Esophagus squamous epithelium (tissue), 5 donors: ENCODE data around the gene ATP5PD. TPM values are rescaled to one million over a fixed set of nuclear protein-coding genes. Genes with fewer than 3 reads are reported as not detected.
"Not testable (repeated sequence)": the region's sequence is repeated elsewhere in the genome, so short reads cannot be mapped to it uniquely, and the experiment has no call there.

Experiments
- DNase-seq: peaks from one replicate; lab custom pipeline; 2025; lab: John Stamatoyannopoulos, UW
- H3K27ac ChIP-seq, 4 donors: fragments of 200-600 bp; sonication (generic); one replicate each; pipeline ENCODE4 v1.5.1; 2016 to 2019; ENCODE audit warnings: mild to moderate bottlenecking in 1 of 4
- H3K27me3 ChIP-seq, 4 donors: fragments of 200-600 bp; sonication (generic); 1 replicate in 3 of 4; 2 replicates in 1 of 4; pipeline versions ENCODE4 v1.5.1 to v1.6.0; 2017 to 2021; ENCODE audit warnings: antibody characterized with exemption in 1 of 4
- H3K36me3 ChIP-seq, 3 donors: fragments of 200-600 bp; sonication (generic); one replicate each; pipeline ENCODE4 v1.5.1; 2016 to 2019
- H3K4me1 ChIP-seq, 3 donors: fragments of 200-600 bp; sonication (generic); one replicate each; pipeline ENCODE4 v1.5.1; 2017 to 2019
- H3K4me3 ChIP-seq, 4 donors: fragments of 200-600 bp; sonication (generic); 1 replicate in 3 of 4; 2 replicates in 1 of 4; pipeline ENCODE4 v1.5.1; 2016 to 2019; ENCODE audit warnings: mild to moderate bottlenecking in 2 of 4, moderate library complexity in 1 of 4
- H3K9me3 ChIP-seq, 3 donors: fragments of 200-600 bp; sonication (generic); one replicate each; pipeline ENCODE4 v1.5.1; 2016 to 2019
- POLR2A ChIP-seq, 4 donors: fragments of 450-650 bp; IDR thresholded peaks; one replicate each; pipeline ENCODE4 v1.6.1; 2017; ENCODE audit warnings: antibody characterized with exemption in 4 of 4, mild to moderate bottlenecking in 4 of 4, moderate library complexity in 3 of 4
- WGBS, 2 donors: methylation state at CpG; one replicate each; pipeline ENCODE4 v1.1.5; 2018; 5-methylcytosine and 5-hydroxymethylcytosine counted together
- intact Hi-C: fragments of 100-400 bp; cut with DNase I; formaldehyde crosslinking; loops from one replicate; pipeline ENCODE4 v1.15.0; 2022
- total RNA-seq, 4 donors: library from RNA; depleted of rRNA; stranded (reverse); fragments of >200 nt; gene quantifications; one replicate each; pipeline ENCODE4 v1.1.0, GENCODE V29; 2016
- TF ChIP-seq, protein P1 (sequence below), 6 experiments: fragments of 450-650 bp in 4 of 6; fragments of 200-600 bp in 2 of 6; sonication (generic) in 2 of 6; IDR thresholded peaks; one replicate each; pipeline ENCODE4 v1.5.1; 2016 to 2019; ENCODE audit warnings: antibody characterized with exemption in 6 of 6, mild to moderate bottlenecking in 4 of 6, moderate library complexity in 4 of 6
- donor health status: DM: yes; HTN: yes; CAD: no.

ATP5PD gene
- total RNA-seq, 4 donors from 2014 or later: 252 to 300 (median 277) TPM

DNA sequence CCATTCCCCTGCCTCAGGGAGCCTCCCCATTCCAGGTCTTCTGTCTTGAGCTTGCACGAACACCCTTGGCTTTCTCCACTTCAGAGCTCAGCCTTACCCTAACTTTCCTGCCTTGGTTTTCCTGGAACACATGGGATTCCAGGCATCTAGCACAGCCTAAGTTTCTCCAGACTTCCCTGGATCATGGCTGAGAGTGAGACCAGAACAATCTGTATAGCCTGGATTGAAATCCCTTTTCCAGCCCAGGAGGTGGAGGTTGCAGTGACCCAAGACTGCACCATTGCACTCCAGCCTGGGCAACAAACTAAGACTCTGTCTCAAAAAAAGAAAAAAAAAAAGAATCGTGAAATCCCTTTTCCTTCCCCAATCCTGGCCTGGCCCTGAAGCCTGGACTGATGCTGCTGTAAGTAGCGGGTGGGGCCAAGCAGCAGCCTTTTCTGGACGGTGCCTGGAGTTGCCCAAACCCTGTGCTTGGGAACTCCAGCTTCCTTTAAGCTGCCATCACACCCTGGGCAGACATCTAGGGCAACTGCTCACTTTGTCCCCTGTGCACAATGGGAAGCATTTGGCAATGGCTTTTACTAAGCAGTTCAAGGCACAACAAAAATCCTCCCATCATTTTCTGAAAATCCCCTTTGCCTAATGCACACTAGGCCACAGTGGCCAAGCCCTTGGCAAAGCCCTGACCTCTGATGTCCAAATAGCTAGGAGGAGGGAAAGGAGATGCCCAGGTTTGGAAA, 29.0 kb upstream of the ATP5PD start:
- Histone ChIP-seq H3K27me3 (no peaks in the 10 kb centered on the region), H3K9me3 (no peaks in the 10 kb centered on the region), H3K27ac (no peak overlapping the region), H3K4me3 (no peak overlapping the region), H3K4me1 (peaks cover 17 to 45% (median 30%) of the 10 kb centered on the region in 3 donors), H3K36me3 (no peaks in the 10 kb centered on the region)
- intact Hi-C loops: no loop called here
- WGBS, 2 donors: 39 to 55% methylated on average over 4 of the region's 4 CpGs
- no peak for DNase-seq
- no peak for TF ChIP-seq POLR2A (IDR thresholded peaks at IDR 0.05)
- TF ChIP-seq, protein P1, sequence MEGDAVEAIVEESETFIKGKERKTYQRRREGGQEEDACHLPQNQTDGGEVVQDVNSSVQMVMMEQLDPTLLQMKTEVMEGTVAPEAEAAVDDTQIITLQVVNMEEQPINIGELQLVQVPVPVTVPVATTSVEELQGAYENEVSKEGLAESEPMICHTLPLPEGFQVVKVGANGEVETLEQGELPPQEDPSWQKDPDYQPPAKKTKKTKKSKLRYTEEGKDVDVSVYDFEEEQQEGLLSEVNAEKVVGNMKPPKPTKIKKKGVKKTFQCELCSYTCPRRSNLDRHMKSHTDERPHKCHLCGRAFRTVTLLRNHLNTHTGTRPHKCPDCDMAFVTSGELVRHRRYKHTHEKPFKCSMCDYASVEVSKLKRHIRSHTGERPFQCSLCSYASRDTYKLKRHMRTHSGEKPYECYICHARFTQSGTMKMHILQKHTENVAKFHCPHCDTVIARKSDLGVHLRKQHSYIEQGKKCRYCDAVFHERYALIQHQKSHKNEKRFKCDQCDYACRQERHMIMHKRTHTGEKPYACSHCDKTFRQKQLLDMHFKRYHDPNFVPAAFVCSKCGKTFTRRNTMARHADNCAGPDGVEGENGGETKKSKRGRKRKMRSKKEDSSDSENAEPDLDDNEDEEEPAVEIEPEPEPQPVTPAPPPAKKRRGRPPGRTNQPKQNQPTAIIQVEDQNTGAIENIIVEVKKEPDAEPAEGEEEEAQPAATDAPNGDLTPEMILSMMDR (IDR thresholded peaks at IDR 0.05): no peak

DNA sequence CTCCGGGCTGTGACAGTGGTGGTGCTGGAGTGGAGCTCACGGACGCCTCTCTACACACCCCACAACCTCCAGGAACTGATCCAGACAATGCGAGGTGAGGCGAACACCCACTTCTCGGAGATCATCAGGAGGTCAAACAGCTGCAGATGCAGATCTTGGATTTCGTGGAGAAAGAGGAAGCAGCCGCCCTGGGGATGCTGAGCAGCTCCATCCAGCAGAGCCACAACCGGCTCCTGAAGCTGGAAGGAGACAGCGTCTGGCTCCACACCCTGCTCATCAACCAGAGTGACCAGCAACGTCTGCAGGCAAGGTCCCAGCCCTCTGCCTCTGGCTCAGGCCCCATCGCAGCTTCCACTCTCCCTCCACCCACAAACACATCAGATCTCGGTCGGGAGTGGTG, 27.8 kb upstream of the ATP5PD start:
- Histone ChIP-seq H3K4me1 (peaks cover 17 to 38% (median 27%) of the 10 kb centered on the region in 3 donors), H3K4me3 (no peak overlapping the region), H3K9me3 (no peaks in the 10 kb centered on the region), H3K27ac (no peak overlapping the region), H3K36me3 (no peaks in the 10 kb centered on the region), H3K27me3 (no peaks in the 10 kb centered on the region)
- DNase-seq: no peak
- 57 to 92% methylated on average over 4 to 5 of the region's 14 CpGs for WGBS, 2 donors
- TF ChIP-seq POLR2A (IDR thresholded peaks at IDR 0.05): no peak
- TF ChIP-seq, protein P1 (IDR thresholded peaks at IDR 0.05): no peak
- intact Hi-C loops: no loop called here

DNA sequence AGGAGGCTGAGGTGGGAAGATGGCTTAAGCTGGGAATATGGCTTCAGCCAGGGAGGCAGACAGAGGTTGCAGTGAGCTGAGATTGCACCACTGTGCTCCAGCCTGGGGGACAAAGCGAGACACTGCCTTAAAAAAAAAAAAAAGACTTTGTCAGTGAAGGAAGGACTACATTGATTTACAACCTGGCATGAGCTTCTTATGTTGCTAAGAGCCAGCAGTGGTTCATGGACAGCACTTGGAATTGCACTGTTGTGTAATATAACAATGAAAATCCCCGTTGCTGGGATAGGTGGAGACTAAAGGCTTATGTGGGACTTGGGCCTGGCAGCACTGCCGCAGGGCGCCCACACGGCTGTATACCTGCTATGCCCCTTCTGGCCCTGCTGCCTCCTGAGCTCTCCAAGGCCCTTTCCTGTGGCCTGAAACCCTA, 26.9 kb upstream of the ATP5PD start:
- Histone ChIP-seq H3K36me3 (no peaks in the 10 kb centered on the region), H3K27ac (no peak overlapping the region), H3K4me1 (peaks cover 17 to 29% (median 18%) of the 10 kb centered on the region in 3 donors), H3K27me3 (no peaks in the 10 kb centered on the region), H3K4me3 (no peak overlapping the region), H3K9me3 (no peaks in the 10 kb centered on the region)
- DNase-seq: no peak
- TF ChIP-seq, protein P1 (IDR thresholded peaks at IDR 0.05): no peak
- no peak for TF ChIP-seq POLR2A (IDR thresholded peaks at IDR 0.05)
- 33 to 88% methylated on average over 3 to 4 of the region's 5 CpGs for WGBS, 2 donors
- intact Hi-C loops: no loop called here

DNA sequence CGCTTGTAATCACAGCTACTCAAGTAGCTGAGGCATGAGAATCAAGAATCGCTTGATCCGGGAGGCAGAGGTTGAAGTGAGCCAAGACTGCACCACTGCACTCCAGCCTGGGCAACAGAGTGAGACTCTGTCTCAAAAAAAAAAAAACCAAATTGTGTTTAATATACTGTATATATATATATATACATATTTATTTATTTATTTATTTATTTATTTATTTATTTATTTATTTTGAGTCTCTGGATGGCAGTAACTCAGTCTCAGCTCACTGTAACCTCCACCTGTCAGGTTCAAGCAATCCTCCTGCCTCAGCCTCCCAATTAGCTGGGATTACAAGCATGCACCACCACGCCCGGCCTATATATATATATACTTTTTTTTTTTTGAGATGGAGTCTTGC, 26.1 kb upstream of the ATP5PD start:
- H3K4me3 ChIP-seq, H3K27me3 ChIP-seq, H3K27ac ChIP-seq, H3K36me3 ChIP-seq, DNase-seq, H3K9me3 ChIP-seq, intact Hi-C loops: not testable (repeated sequence)
- 97% methylated on average over 5 of the region's 5 CpGs for WGBS, 2 donors
- peaks cover 9 to 22% (median 10%) of the 10 kb centered on the region in 3 donors for H3K4me1 ChIP-seq

DNA sequence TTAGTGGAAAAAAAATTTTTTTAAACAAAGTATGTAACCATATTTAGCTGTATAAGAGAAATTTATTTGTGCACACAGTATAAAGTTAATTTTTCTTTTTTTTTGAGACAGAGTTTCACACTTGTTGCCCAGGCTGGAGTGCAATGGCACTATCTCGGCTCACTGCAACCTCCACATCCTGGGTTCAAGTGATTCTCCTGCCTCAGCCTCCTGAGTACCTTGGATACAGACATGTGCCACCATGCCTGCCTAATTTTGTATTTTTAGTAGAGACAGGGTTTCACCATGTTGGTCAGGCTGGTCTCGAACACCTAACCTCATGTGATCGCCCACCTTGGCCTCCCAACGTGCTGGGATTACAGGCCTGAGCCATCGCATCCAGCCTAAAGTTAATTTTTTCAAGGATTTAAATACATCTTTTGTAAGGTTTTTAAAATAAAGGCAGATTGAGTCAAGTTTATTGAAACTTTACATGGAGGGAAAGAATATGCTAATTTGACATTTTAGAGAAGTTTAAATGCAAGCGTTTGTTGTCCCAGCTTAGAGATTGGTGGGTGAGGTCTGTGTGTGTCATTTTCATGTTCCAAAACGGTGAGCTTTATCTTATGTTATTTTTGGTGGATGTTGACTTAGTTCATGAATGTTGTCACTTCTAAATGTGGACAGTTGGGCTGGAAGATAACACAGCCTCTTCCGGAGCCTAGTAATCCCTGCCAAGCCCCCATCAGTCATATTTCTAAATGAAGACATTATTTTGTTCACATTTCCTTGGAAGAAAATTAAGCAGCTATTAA, 24.9 kb upstream of the ATP5PD start:
- H3K27ac ChIP-seq, H3K27me3 ChIP-seq, DNase-seq, H3K9me3 ChIP-seq, H3K4me3 ChIP-seq, intact Hi-C loops, H3K4me1 ChIP-seq, H3K36me3 ChIP-seq: not testable (repeated sequence)
- 85 to 86% methylated on average over 8 of the region's 8 CpGs for WGBS, 2 donors

DNA sequence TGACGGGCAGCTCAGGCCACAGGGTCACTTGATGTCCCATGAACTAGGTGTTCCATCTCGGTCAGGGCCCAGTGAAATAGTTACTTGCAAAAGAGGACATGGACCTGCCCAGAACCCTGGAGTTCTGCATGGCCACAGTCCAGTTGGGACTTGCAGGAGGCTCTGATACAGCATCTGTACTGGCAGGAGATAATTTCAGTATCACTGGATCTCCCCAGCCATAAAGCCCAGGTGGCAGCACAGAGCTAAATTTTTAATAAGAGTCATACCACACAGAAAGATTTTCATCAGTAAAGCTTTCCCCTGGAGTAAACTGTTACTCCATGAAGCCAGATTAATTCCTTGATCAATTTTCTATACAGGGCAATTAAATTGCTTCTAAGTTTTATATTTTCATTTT, 23.0 kb upstream of the ATP5PD start:
- Histone ChIP-seq H3K9me3 (no peaks in the 10 kb centered on the region), H3K27ac (no peak overlapping the region), H3K27me3 (no peaks in the 10 kb centered on the region), H3K4me1 (peaks cover 0 to 9% (median 0%) of the 10 kb centered on the region in 3 donors), H3K4me3 (no peak overlapping the region), H3K36me3 (peaks cover 0 to 10% (median 0%) of the 10 kb centered on the region in 3 donors)
- DNase-seq: no peak
- WGBS, 2 donors: 58 to 74% methylated on average over 2 of the region's 2 CpGs
- intact Hi-C loops: no loop called here
- TF ChIP-seq, protein P1 (IDR thresholded peaks at IDR 0.05): peak in 5 of 6 experiments; percentile 26 to 58 (median 44)
- no peak for TF ChIP-seq POLR2A (IDR thresholded peaks at IDR 0.05)
